EL (cell line): ENCODE measurements around the gene ARHGAP22.
A peak's percentile ranks its signal among the peaks of the same experiment; 100 is the strongest.
"Not testable (repeated sequence)": the region's sequence is repeated elsewhere in the genome, so short reads cannot be mapped to it uniquely, and the experiment has no call there.

Source experiments
- DNase-seq: peaks from one replicate; pipeline ENCODE4 v3.0.0-alpha.2; 2016

ARHGAP22 gene

GRCh38 chr10:48604991-48605508 is at the start of gene ARHGAP22:
Gene ARHGAP22 (minus strand): TSS chr10:48605073. CDS start chr10:48604796, 277 bp downstream.
- DNase-seq = peak; percentile 73

GRCh38 chr10:48653944-48654698 is 49.2 kb upstream of the ARHGAP22 start:
- DNase-seq = no peak

GRCh38 chr10:48653347-48653746 is 48.5 kb upstream of the ARHGAP22 start:
- DNase-seq = no peak

GRCh38 chr10:48652344-48652743 is 47.5 kb upstream of the ARHGAP22 start:
- no peak for DNase-seq

- DNase-seq = no peak
Observed at GRCh38 chr10:48651839-48652238, 47.0 kb upstream of the ARHGAP22 start.

GRCh38 chr10:48651293-48651692 is 46.4 kb upstream of the ARHGAP22 start:
- no peak for DNase-seq

- DNase-seq = no peak
Observed at GRCh38 chr10:48649349-48649944, 44.6 kb upstream of the ARHGAP22 start.

- no peak for DNase-seq
Observed at GRCh38 chr10:48648172-48648942, 43.5 kb upstream of the ARHGAP22 start.

GRCh38 chr10:48647073-48647472 is 42.2 kb upstream of the ARHGAP22 start:
- not testable (repeated sequence) for DNase-seq

- DNase-seq = no peak
Observed at GRCh38 chr10:48645600-48645999, 40.7 kb upstream of the ARHGAP22 start.

GRCh38 chr10:48641099-48641690 is 36.3 kb upstream of the ARHGAP22 start:
- not testable (repeated sequence) for DNase-seq

- DNase-seq = no peak
Observed at GRCh38 chr10:48640326-48640725, 35.5 kb upstream of the ARHGAP22 start.

- no peak for DNase-seq
Observed at GRCh38 chr10:48639632-48640031, 34.8 kb upstream of the ARHGAP22 start.

- DNase-seq = no peak
Observed at GRCh38 chr10:48638739-48639527, 34.1 kb upstream of the ARHGAP22 start.

GRCh38 chr10:48638158-48638557 is 33.3 kb upstream of the ARHGAP22 start:
- DNase-seq = no peak

- no peak for DNase-seq
Observed at GRCh38 chr10:48636901-48637300, 32.0 kb upstream of the ARHGAP22 start.

GRCh38 chr10:48636231-48636630 is 31.4 kb upstream of the ARHGAP22 start:
- DNase-seq = no peak

GRCh38 chr10:48634984-48635557 is 30.2 kb upstream of the ARHGAP22 start:
- no peak for DNase-seq

- peak; percentile 54 for DNase-seq
Observed at GRCh38 chr10:48634198-48634983, 29.5 kb upstream of the ARHGAP22 start.

GRCh38 chr10:48633381-48634197 is 28.7 kb upstream of the ARHGAP22 start:
- no peak for DNase-seq
